ENCODE data around the gene CEP85L.
A peak's percentile ranks its signal among the peaks of the same experiment; 100 is the strongest.

The CEP85L gene

GRCh38 chr6:118651282-118652050 lies at the start of gene CEP85L:
Gene CEP85L, minus strand, starts transcription at chr6:118651591. Its CDS starts 322 bp downstream, at chr6:118651269.
- H3K9me3 Mint-ChIP-seq = no peaks in the 10 kb centered on the region
- peak within 1 kb of the TSS; percentile 90 for H3K27ac Mint-ChIP-seq (ENCODE audit: low read depth)

DNA sequence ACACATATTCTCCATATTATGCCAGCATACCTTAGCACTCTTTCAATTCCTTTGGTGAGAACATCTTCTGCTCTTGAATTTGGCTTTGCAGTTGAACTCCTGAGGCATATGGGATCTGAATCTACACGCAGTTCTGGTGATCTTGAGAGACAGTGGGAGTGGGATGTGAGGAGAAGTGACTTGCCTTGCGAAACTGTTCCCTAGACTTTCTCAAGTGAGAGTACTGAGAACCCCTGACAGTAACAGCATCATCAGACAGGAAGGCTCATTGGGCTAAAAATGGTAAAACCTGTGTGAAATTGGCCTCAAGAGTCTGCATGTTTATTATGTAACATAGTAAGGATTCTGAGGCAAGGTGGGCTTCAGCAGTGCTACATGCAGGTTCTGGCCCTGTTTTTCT lies 49.1 kb upstream of the CEP85L start:
- H3K27ac Mint-ChIP-seq (ENCODE audit: low read depth) = no peak overlapping the region
- no peaks in the 10 kb centered on the region for H3K27me3 Mint-ChIP-seq

More at GRCh38 chr6:118651282-118652050, at the start of gene CEP85L:
- peak; percentile 92 for ATAC-seq (replicated peaks; ENCODE audit: extremely low read depth, poor library complexity, severe bottlenecking)
- H3K4me3 Mint-ChIP-seq = peak within 1 kb of the TSS; percentile 91
- H3K4me1 Mint-ChIP-seq = peaks cover 39% of the 10 kb centered on the region
- DNase-seq (ENCODE audit: low spot score in 2 of 2) = peak; percentile 69 to 76
- no peaks in the 10 kb centered on the region for H3K27me3 Mint-ChIP-seq
- peaks cover 12% of the 10 kb centered on the region for H3K36me3 Mint-ChIP-seq (ENCODE audit: insufficient read depth)

DNA sequence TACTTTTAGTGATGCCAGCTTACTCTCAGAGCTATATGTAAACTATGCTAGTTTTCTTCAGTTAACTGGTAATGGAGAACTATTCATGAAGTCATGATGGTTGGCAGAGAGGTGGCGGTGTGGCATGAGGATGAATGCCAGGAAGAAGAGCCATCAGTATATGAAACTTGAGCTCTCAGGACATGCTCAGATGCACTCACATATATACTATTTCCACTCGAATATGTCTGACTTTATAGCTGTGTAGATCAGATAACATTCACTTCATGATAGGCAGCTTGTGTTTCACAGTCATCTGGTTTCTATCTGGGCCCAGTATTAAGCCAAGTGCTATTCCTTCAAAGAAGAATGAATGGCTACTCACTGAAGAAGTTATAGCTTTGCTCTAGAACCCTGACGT lies 46.2 kb upstream of the CEP85L start:
- H3K9me3 Mint-ChIP-seq = no peaks in the 10 kb centered on the region
- H3K4me1 Mint-ChIP-seq = peaks cover 61% of the 10 kb centered on the region
- no peak for DNase-seq (ENCODE audit: low spot score in 2 of 2)
- no peak overlapping the region for H3K27ac Mint-ChIP-seq (ENCODE audit: low read depth)
- H3K27me3 Mint-ChIP-seq = no peaks in the 10 kb centered on the region
- H3K36me3 Mint-ChIP-seq (ENCODE audit: insufficient read depth) = peaks cover 8% of the 10 kb centered on the region
- H3K4me3 Mint-ChIP-seq = no peak overlapping the region
- no peak for ATAC-seq (replicated peaks; ENCODE audit: extremely low read depth, poor library complexity, severe bottlenecking)

More for the DNA sequence above, 49.1 kb upstream of the CEP85L start:
- peaks cover 52% of the 10 kb centered on the region for H3K4me1 Mint-ChIP-seq
- ATAC-seq (replicated peaks; ENCODE audit: extremely low read depth, poor library complexity, severe bottlenecking) (no peak), DNase-seq (ENCODE audit: low spot score in 2 of 2) (no peak)
- peaks cover 9% of the 10 kb centered on the region for H3K36me3 Mint-ChIP-seq (ENCODE audit: insufficient read depth)
- H3K9me3 Mint-ChIP-seq = no peaks in the 10 kb centered on the region
- no peak overlapping the region for H3K4me3 Mint-ChIP-seq

- Mint-ChIP-seq H3K27me3 (no peaks in the 10 kb centered on the region), H3K9me3 (no peaks in the 10 kb centered on the region), H3K4me1 (peaks cover 55% of the 10 kb centered on the region), H3K4me3 (no peak overlapping the region), H3K27ac (ENCODE audit: low read depth) (peak overlapping the region; percentile 41), H3K36me3 (ENCODE audit: insufficient read depth) (peaks cover 6% of the 10 kb centered on the region)
- no peak for DNase-seq (ENCODE audit: low spot score in 2 of 2)
- ATAC-seq (replicated peaks; ENCODE audit: extremely low read depth, poor library complexity, severe bottlenecking) = no peak
Measured at GRCh38 chr6:118696271-118696670, 44.9 kb upstream of the CEP85L start.

DNA sequence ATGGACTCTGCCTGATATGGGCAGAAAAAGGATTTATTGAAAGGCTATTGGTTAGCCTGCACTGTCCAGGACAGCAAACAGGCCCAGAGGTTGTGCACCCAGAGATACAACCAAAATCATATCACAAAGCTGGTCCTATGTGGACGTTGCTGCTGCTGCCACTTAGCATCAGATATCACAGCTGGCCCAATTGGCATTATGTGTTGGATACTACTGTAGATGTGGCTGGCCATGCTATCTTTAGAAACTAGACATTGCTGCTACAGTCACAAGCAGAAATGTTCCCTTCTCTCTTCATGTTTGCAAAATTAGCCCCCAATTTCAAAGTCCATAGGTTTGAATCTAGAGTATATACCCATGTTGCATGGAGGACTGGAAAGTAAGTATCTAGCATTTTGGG lies 42.2 kb upstream of the CEP85L start:
- ATAC-seq (replicated peaks; ENCODE audit: extremely low read depth, poor library complexity, severe bottlenecking) = no peak
- H3K4me3 Mint-ChIP-seq = no peak overlapping the region
- H3K27ac Mint-ChIP-seq (ENCODE audit: low read depth) = no peak overlapping the region
- H3K4me1 Mint-ChIP-seq = peaks cover 62% of the 10 kb centered on the region
- H3K27me3 Mint-ChIP-seq = no peaks in the 10 kb centered on the region
- peaks cover 4% of the 10 kb centered on the region for H3K36me3 Mint-ChIP-seq (ENCODE audit: insufficient read depth)
- no peak for DNase-seq (ENCODE audit: low spot score in 2 of 2)
- no peaks in the 10 kb centered on the region for H3K9me3 Mint-ChIP-seq

DNA sequence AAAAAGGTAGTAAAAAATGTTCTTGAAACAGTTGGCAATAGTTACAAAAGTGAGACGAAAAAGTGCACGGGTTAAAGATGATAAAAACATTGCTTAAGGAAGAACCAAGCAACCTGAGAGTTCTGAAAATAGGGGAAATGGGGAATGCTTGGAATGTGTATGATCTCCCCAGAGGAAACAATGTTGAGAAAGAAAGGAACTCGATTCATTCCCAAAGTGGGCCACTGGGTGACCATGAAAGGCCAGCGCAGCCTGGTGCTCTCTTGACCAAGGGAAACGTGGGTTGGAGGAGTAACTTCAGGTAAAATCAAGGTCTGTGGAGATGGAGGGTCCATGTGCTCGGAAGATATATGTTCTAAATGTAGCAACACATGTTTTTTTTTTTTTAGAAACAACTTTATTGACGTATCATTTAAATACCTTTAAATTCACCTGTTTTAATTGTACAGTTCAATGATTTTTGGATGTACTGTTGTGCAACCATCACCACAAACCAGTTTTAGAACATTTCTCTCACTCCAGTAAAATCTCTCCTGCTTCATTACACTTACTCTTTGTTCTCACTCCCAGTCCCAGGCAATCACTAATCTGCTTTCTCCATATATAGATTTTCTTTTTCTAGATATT lies 34.5 kb upstream of the CEP85L start:
- Mint-ChIP-seq H3K36me3 (ENCODE audit: insufficient read depth) (peaks cover 4% of the 10 kb centered on the region), H3K4me3 (no peak overlapping the region), H3K9me3 (no peaks in the 10 kb centered on the region), H3K27ac (ENCODE audit: low read depth) (peak overlapping the region; percentile 48), H3K4me1 (peaks cover 72% of the 10 kb centered on the region), H3K27me3 (no peaks in the 10 kb centered on the region)
- no peak for DNase-seq (ENCODE audit: low spot score in 2 of 2)
- no peak for ATAC-seq (replicated peaks; ENCODE audit: extremely low read depth, poor library complexity, severe bottlenecking)

DNA sequence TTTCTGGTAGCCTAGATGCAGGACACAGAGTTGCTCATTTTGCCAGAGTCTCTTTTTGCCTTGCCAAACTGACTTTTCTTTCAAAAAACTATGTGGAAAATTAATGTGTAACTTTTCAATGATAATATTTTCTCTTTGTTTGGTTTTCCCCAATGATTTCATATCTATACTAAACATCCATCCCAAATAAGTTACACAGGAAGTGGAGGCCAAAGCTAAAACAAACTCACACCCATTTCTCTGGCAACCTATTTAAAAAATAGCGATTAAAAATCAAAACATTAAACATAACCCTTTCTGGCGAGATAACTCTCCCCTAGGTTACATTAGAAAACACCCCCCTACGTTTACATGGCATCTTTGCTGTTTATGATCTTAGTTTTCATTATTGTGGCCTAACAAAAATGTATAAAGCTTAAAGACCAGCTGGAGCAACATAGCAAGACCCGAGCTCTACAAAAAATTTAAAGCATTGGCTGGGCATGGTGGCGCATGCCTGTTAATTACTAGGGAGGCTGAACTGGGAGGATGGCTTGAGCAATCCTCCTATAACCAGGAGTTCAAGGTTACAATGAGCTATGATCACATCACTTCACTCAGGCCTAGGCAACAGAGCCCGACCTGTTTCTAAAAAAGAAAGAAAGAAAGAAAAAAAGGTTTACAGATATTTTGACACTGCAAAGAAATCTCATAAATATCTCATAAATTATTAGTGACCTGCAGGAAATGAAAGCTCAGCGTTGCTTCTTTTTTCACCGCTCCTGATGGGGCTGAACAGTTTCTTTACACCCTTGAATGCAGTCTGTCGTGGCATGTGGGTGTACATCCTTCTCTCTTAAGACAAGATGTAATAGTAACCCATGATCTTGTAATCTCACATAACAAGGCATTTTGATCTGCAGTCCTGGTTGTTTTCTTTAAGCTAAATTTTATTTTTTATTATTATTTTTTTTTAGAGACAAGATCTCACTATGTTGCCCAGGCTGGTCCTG lies 32.8 kb upstream of the CEP85L start:
- Mint-ChIP-seq H3K9me3 (no peaks in the 10 kb centered on the region), H3K27ac (ENCODE audit: low read depth) (peak overlapping the region; percentile 14), H3K36me3 (ENCODE audit: insufficient read depth) (peaks cover 3% of the 10 kb centered on the region), H3K4me3 (no peak overlapping the region), H3K27me3 (no peaks in the 10 kb centered on the region), H3K4me1 (peaks cover 66% of the 10 kb centered on the region)
- DNase-seq (ENCODE audit: low spot score in 2 of 2) (no peak), ATAC-seq (replicated peaks; ENCODE audit: extremely low read depth, poor library complexity, severe bottlenecking) (no peak)

- no peak overlapping the region for H3K4me3 Mint-ChIP-seq
- no peaks in the 10 kb centered on the region for H3K27me3 Mint-ChIP-seq
- DNase-seq (ENCODE audit: low spot score in 2 of 2) = no peak
- H3K4me1 Mint-ChIP-seq = peaks cover 65% of the 10 kb centered on the region
- H3K36me3 Mint-ChIP-seq (ENCODE audit: insufficient read depth) = no peaks in the 10 kb centered on the region
- ATAC-seq (replicated peaks; ENCODE audit: extremely low read depth, poor library complexity, severe bottlenecking) = peak; percentile 53
- peak overlapping the region; percentile 45 for H3K27ac Mint-ChIP-seq (ENCODE audit: low read depth)
- H3K9me3 Mint-ChIP-seq = no peaks in the 10 kb centered on the region
Measured at GRCh38 chr6:118680452-118681095, 29.2 kb upstream of the CEP85L start.

DNA sequence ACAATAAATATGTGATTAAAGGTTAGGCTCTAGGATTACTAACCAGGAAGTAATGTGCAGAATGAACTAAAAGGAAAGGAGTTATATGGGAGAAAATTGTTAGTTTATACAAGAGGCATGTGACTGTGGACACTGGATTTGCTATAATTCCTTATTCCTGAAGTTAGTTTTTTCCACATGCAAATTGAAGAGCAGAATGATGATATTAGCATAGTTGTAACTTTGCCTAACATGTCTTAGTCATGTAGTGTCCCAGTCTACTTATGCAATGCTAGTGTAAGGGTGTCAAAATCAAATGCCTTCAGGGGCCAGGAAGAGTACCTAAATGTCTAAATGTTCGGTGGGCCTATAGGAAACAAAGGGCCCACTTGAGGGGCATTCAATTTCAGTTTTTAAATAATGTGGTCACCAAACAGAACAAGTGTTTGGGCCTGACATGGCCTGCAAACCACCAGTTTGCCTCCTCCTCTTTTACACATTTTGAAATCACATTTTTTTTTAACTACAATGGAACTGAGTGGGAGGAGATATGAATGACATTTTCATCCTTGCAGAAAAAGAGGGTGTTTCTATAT lies 28.0 kb upstream of the CEP85L start:
- no peaks in the 10 kb centered on the region for H3K9me3 Mint-ChIP-seq

GRCh38 chr6:118678866-118679265 lies 27.5 kb upstream of the CEP85L start:
- ATAC-seq (replicated peaks; ENCODE audit: extremely low read depth, poor library complexity, severe bottlenecking) = no peak
- H3K4me1 Mint-ChIP-seq = peaks cover 56% of the 10 kb centered on the region
- H3K36me3 Mint-ChIP-seq (ENCODE audit: insufficient read depth) = no peaks in the 10 kb centered on the region

More for the DNA sequence above, 28.0 kb upstream of the CEP85L start:
- no peak for DNase-seq (ENCODE audit: low spot score in 2 of 2)
- peaks cover 62% of the 10 kb centered on the region for H3K4me1 Mint-ChIP-seq
- no peak overlapping the region for H3K4me3 Mint-ChIP-seq
- no peaks in the 10 kb centered on the region for H3K36me3 Mint-ChIP-seq (ENCODE audit: insufficient read depth)
- ATAC-seq (replicated peaks; ENCODE audit: extremely low read depth, poor library complexity, severe bottlenecking) = no peak
- H3K27ac Mint-ChIP-seq (ENCODE audit: low read depth) = no peak overlapping the region
- no peaks in the 10 kb centered on the region for H3K27me3 Mint-ChIP-seq

GRCh38 chr6:118677193-118677592 lies 25.8 kb upstream of the CEP85L start:
- ATAC-seq (replicated peaks; ENCODE audit: extremely low read depth, poor library complexity, severe bottlenecking) (no peak), DNase-seq (ENCODE audit: low spot score in 2 of 2) (no peak)
- no peaks in the 10 kb centered on the region for H3K36me3 Mint-ChIP-seq (ENCODE audit: insufficient read depth)
- H3K27me3 Mint-ChIP-seq = no peaks in the 10 kb centered on the region
- H3K4me3 Mint-ChIP-seq = no peak overlapping the region
- peaks cover 55% of the 10 kb centered on the region for H3K4me1 Mint-ChIP-seq
- no peaks in the 10 kb centered on the region for H3K9me3 Mint-ChIP-seq
- peak overlapping the region; percentile 33 for H3K27ac Mint-ChIP-seq (ENCODE audit: low read depth)

More at GRCh38 chr6:118678866-118679265, 27.5 kb upstream of the CEP85L start:
- no peak overlapping the region for H3K4me3 Mint-ChIP-seq
- H3K9me3 Mint-ChIP-seq = no peaks in the 10 kb centered on the region
- DNase-seq (ENCODE audit: low spot score in 2 of 2) = no peak
- no peaks in the 10 kb centered on the region for H3K27me3 Mint-ChIP-seq
- H3K27ac Mint-ChIP-seq (ENCODE audit: low read depth) = no peak overlapping the region

GRCh38 chr6:118675225-118675624 lies 23.8 kb upstream of the CEP85L start:
- peaks cover 49% of the 10 kb centered on the region for H3K4me1 Mint-ChIP-seq
- H3K9me3 Mint-ChIP-seq = no peaks in the 10 kb centered on the region

More at GRCh38 chr6:118675225-118675624, 23.8 kb upstream of the CEP85L start:
- Mint-ChIP-seq H3K27ac (ENCODE audit: low read depth) (no peak overlapping the region), H3K4me3 (no peak overlapping the region), H3K27me3 (no peaks in the 10 kb centered on the region), H3K36me3 (ENCODE audit: insufficient read depth) (peaks cover 1% of the 10 kb centered on the region)
- ATAC-seq (replicated peaks; ENCODE audit: extremely low read depth, poor library complexity, severe bottlenecking) (no peak), DNase-seq (ENCODE audit: low spot score in 2 of 2) (no peak)
